Thyroid gland (tissue), 4 donors: ENCODE measurements around the gene SIPA1L2.

Experiments
- CTCF ChIP-seq, 6 experiments: fragments of 200-600 bp in 3 of 6; fragments of 450-650 bp in 3 of 6; sonication (generic) in 3 of 6; IDR thresholded peaks; one replicate each; pipeline ENCODE4 v1.5.1; 2016 to 2019; ENCODE audit warnings: antibody characterized with exemption in 6 of 6, mild to moderate bottlenecking in 2 of 6, inconsistent platforms in 1 of 6, moderate library complexity in 1 of 6
- POLR2A ChIP-seq, 2 donors: fragments of 450-650 bp; IDR thresholded peaks; one replicate each; pipeline ENCODE4 v1.6.1; 2017; ENCODE audit warnings: antibody characterized with exemption in 2 of 2, mild to moderate bottlenecking in 2 of 2, moderate library complexity in 1 of 2

- TF ChIP-seq POLR2A (IDR thresholded peaks at IDR 0.05) (no peak), CTCF (IDR thresholded peaks at IDR 0.05) (no peak)
Measured at GRCh38 chr1:232622981-232623380, 7.0 kb downstream of the SIPA1L2 start.
